Measurements from ENCODE around the gene ZNF135.

GRCh38 chr19:58044886-58045285, 14.2 kb upstream of the ZNF135 start:
- TF ChIP-seq, protein P1, sequence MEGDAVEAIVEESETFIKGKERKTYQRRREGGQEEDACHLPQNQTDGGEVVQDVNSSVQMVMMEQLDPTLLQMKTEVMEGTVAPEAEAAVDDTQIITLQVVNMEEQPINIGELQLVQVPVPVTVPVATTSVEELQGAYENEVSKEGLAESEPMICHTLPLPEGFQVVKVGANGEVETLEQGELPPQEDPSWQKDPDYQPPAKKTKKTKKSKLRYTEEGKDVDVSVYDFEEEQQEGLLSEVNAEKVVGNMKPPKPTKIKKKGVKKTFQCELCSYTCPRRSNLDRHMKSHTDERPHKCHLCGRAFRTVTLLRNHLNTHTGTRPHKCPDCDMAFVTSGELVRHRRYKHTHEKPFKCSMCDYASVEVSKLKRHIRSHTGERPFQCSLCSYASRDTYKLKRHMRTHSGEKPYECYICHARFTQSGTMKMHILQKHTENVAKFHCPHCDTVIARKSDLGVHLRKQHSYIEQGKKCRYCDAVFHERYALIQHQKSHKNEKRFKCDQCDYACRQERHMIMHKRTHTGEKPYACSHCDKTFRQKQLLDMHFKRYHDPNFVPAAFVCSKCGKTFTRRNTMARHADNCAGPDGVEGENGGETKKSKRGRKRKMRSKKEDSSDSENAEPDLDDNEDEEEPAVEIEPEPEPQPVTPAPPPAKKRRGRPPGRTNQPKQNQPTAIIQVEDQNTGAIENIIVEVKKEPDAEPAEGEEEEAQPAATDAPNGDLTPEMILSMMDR (IDR thresholded peaks at IDR 0.05) = no peak
- TF ChIP-seq POLR2A (IDR thresholded peaks at IDR 0.05) = no peak
